ENCODE results near the gene FOXN4.
"Not testable (repeated sequence)": the region's sequence is repeated elsewhere in the genome, so short reads cannot be mapped to it uniquely, and the experiment has no call there.

Gene FOXN4

GRCh38 chr12:109308534-109309380 is at the start of gene FOXN4:
Gene FOXN4, minus strand, starts transcription at chr12:109309284. Its CDS starts 963 bp downstream, at chr12:109308321.
- in situ Hi-C loops (cut with MboI; ENCODE audit: low pct_unique_long_range_greater_than_20kb, low sequenced_read_pairs): no loop called here
- DNase-seq: no peak

- no peak for DNase-seq
- in situ Hi-C loops (cut with MboI; ENCODE audit: low pct_unique_long_range_greater_than_20kb, low sequenced_read_pairs): no loop called here
Observed at GRCh38 chr12:109358154-109358869, 49.2 kb upstream of the FOXN4 start.

- in situ Hi-C loops (cut with MboI; ENCODE audit: low pct_unique_long_range_greater_than_20kb, low sequenced_read_pairs): no loop called here
Observed at GRCh38 chr12:109357032-109357431, 47.9 kb upstream of the FOXN4 start.

GRCh38 chr12:109356577-109356976 is 47.5 kb upstream of the FOXN4 start:
- in situ Hi-C loops (cut with MboI; ENCODE audit: low pct_unique_long_range_greater_than_20kb, low sequenced_read_pairs): no loop called here
- no peak for DNase-seq

More at GRCh38 chr12:109357032-109357431, 47.9 kb upstream of the FOXN4 start:
- DNase-seq: no peak

GRCh38 chr12:109352184-109352583 is 43.1 kb upstream of the FOXN4 start:
- DNase-seq: no peak
- in situ Hi-C loops (cut with MboI; ENCODE audit: low pct_unique_long_range_greater_than_20kb, low sequenced_read_pairs): no loop called here

GRCh38 chr12:109347589-109347988 is 38.5 kb upstream of the FOXN4 start, which contains the start of gene MYO1H:
Gene MYO1H, plus strand, starts transcription at chr12:109347900. Its CDS starts 61 bp downstream, at chr12:109347961.
- in situ Hi-C loops (cut with MboI; ENCODE audit: low pct_unique_long_range_greater_than_20kb, low sequenced_read_pairs): no loop called here
- DNase-seq: no peak

GRCh38 chr12:109346920-109347319 is 37.8 kb upstream of the FOXN4 start:
- in situ Hi-C loops (cut with MboI; ENCODE audit: low pct_unique_long_range_greater_than_20kb, low sequenced_read_pairs): no loop called here
- DNase-seq: no peak

GRCh38 chr12:109345428-109345827 is 36.3 kb upstream of the FOXN4 start:
- in situ Hi-C loops (cut with MboI; ENCODE audit: low pct_unique_long_range_greater_than_20kb, low sequenced_read_pairs): no loop called here

GRCh38 chr12:109343677-109344076 is 34.6 kb upstream of the FOXN4 start:
- in situ Hi-C loops (cut with MboI; ENCODE audit: low pct_unique_long_range_greater_than_20kb, low sequenced_read_pairs): no loop called here
- DNase-seq: no peak

More at GRCh38 chr12:109345428-109345827, 36.3 kb upstream of the FOXN4 start:
- no peak for DNase-seq

- DNase-seq: no peak
- in situ Hi-C loops (cut with MboI; ENCODE audit: low pct_unique_long_range_greater_than_20kb, low sequenced_read_pairs): no loop called here
Observed at GRCh38 chr12:109336593-109336992, 27.5 kb upstream of the FOXN4 start.

- in situ Hi-C loops (cut with MboI; ENCODE audit: low pct_unique_long_range_greater_than_20kb, low sequenced_read_pairs): no loop called here
- no peak for DNase-seq
Observed at GRCh38 chr12:109334887-109335286, 25.8 kb upstream of the FOXN4 start.

- in situ Hi-C loops (cut with MboI; ENCODE audit: low pct_unique_long_range_greater_than_20kb, low sequenced_read_pairs): no loop called here
- no peak for DNase-seq
Observed at GRCh38 chr12:109331301-109331952, 22.3 kb upstream of the FOXN4 start.

GRCh38 chr12:109330282-109331230 is 21.5 kb upstream of the FOXN4 start:
- in situ Hi-C loops (cut with MboI; ENCODE audit: low pct_unique_long_range_greater_than_20kb, low sequenced_read_pairs): no loop called here
- DNase-seq: no peak

GRCh38 chr12:109329686-109330085 is 20.6 kb upstream of the FOXN4 start:
- in situ Hi-C loops (cut with MboI; ENCODE audit: low pct_unique_long_range_greater_than_20kb, low sequenced_read_pairs): no loop called here
- DNase-seq: no peak

GRCh38 chr12:109329003-109329402 is 19.9 kb upstream of the FOXN4 start:
- DNase-seq: no peak
- in situ Hi-C loops (cut with MboI; ENCODE audit: low pct_unique_long_range_greater_than_20kb, low sequenced_read_pairs): no loop called here

- in situ Hi-C loops (cut with MboI; ENCODE audit: low pct_unique_long_range_greater_than_20kb, low sequenced_read_pairs): not testable (repeated sequence)
Observed at GRCh38 chr12:109321294-109321693, 12.2 kb upstream of the FOXN4 start.

GRCh38 chr12:109310247-109311125 is 1.4 kb upstream of the FOXN4 start:
- no peak for DNase-seq
- in situ Hi-C loops (cut with MboI; ENCODE audit: low pct_unique_long_range_greater_than_20kb, low sequenced_read_pairs): no loop called here

More at GRCh38 chr12:109321294-109321693, 12.2 kb upstream of the FOXN4 start:
- not testable (repeated sequence) for DNase-seq

All from KBM-7 (cell line).